A549 (cell line): ENCODE measurements around the gene TLR2. TPM values are rescaled to one million over a fixed set of nuclear protein-coding genes. Genes with fewer than 3 reads are reported as not detected.

Source experiments
- ATAC-seq, 2 experiments: fragments of 200-7000 bp in 1 of 2; fragments of >200 bp in 1 of 2; cut with Nextera tagmentation in 1 of 2; cut with Tn5 transposase in 1 of 2; 3 replicates each; pipeline versions ENCODE4 v1.8.0 to v1.9.1; 2018 to 2020; ENCODE audit warnings: mild to moderate bottlenecking in 1 of 2, moderate library complexity in 1 of 2
- CTCF ChIA-PET: fragments of 300-600 bp; sonication (Branson Sonifier 250); formaldehyde crosslinking; extraction: SDS; loops from one replicate; lab custom pipeline; 2021; ENCODE audit warnings: antibody characterized with exemption, inconsistent platforms; lab: Yijun Ruan, JAX
- POLR2A ChIA-PET: fragments of 350-600 bp; formaldehyde crosslinking; extraction: SDS; loops from one replicate; lab custom pipeline; 2021; ENCODE audit warnings: antibody characterized with exemption, inconsistent platforms; lab: Yijun Ruan, JAX
- DNase-seq, 2 experiments: peaks; one replicate each; pipeline versions ENCODE4 v3.0.0 to v3.0.0-alpha.2; 2011 to 2016; ENCODE audit warnings: low read depth in 1 of 2, low spot score in 1 of 2
- FAIRE-seq: peaks from 2 replicates; lab custom pipeline; 2011; peaks lifted over from hg19 to GRCh38; lab: Jason Lieb, UNC
- H3K27ac ChIP-seq, 2 experiments: fragments of >200 bp; sonication (Bioruptor Twin); formaldehyde crosslinking; 3 replicates each; pipeline ENCODE4 v1.5.1; 2016 to 2017
- H3K4me1 ChIP-seq: fragments of >200 bp; sonication (Bioruptor Twin); formaldehyde crosslinking; 3 replicates; pipeline ENCODE4 v1.6.1; 2016
- H3K4me2 ChIP-seq: fragments of >200 bp; sonication (Bioruptor Twin); formaldehyde crosslinking; 3 replicates; pipeline ENCODE4 v1.6.1; 2016
- H3K4me3 ChIP-seq: fragments of >200 bp; sonication (Bioruptor Twin); formaldehyde crosslinking; 3 replicates; pipeline ENCODE4 v1.5.1; 2016
- H3K9me3 ChIP-seq: fragments of >200 bp; sonication (Bioruptor Twin); formaldehyde crosslinking; 3 replicates; pipeline ENCODE4 v1.6.1; 2016
- BHLHE40 ChIP-seq: IDR thresholded peaks from 2 replicates; pipeline ENCODE4 v1.6.1; 2012; ENCODE audit warnings: low read depth, low read length, inconsistent platforms
- CBX2 ChIP-seq: fragments of 200-600 bp; sonication (generic); IDR thresholded peaks from 2 replicates; pipeline ENCODE4 v1.6.1; 2016; ENCODE audit warnings: low read depth, mild to moderate bottlenecking, borderline replicate concordance
- CTCF ChIP-seq: fragments of >200 bp; sonication (Bioruptor Twin); formaldehyde crosslinking; IDR thresholded peaks from 3 replicates; pipeline ENCODE4 v1.5.1; 2016
- EP300 ChIP-seq, 2 experiments: fragments of >200 bp; sonication (Bioruptor Twin); formaldehyde crosslinking; IDR thresholded peaks; 2 replicates in 1 of 2; 3 replicates in 1 of 2; pipeline ENCODE4 v1.6.1; 2016 to 2017
- ESRRA ChIP-seq: fragments of 150-350 bp; IDR thresholded peaks from 2 replicates; pipeline ENCODE4 v1.6.1; 2014; ENCODE audit warnings: mild to moderate bottlenecking, low read length, borderline replicate concordance
- FOSB ChIP-seq: fragments of 250-450 bp; sonication (Bioruptor Pico); IDR thresholded peaks from 2 replicates; pipeline ENCODE4 v1.5.0; 2020; ENCODE audit warnings: mild to moderate bottlenecking, moderate library complexity
- HMGXB4 ChIP-seq: fragments of 250-450 bp; sonication (Bioruptor Pico); IDR thresholded peaks from 2 replicates; pipeline ENCODE4 v1.5.0; 2021; ENCODE audit warnings: mild to moderate bottlenecking, moderate library complexity, borderline replicate concordance
- MAX ChIP-seq: IDR thresholded peaks from 2 replicates; pipeline ENCODE4 v1.6.1; 2012
- PHF8 ChIP-seq: fragments of 200-600 bp; sonication (generic); IDR thresholded peaks from 2 replicates; pipeline ENCODE4 v1.6.1; 2016; ENCODE audit warnings: low read depth, mild to moderate bottlenecking, antibody characterized with exemption, moderate library complexity, borderline replicate concordance
- RAD21 ChIP-seq, 2 experiments: fragments of >200 bp in 1 of 2; sonication (Bioruptor Twin) in 1 of 2; formaldehyde crosslinking in 1 of 2; IDR thresholded peaks in 1 of 2; conservative IDR thresholded peaks in 1 of 2; 2 replicates in 1 of 2; 3 replicates in 1 of 2; pipeline ENCODE4 v1.6.1; 2012 to 2018; ENCODE audit warnings: inconsistent platforms in 1 of 2
- REST ChIP-seq: fragments of 200-600 bp; sonication (generic); IDR thresholded peaks from 2 replicates; pipeline ENCODE4 v1.6.1; 2016; ENCODE audit warnings: antibody characterized with exemption, mild to moderate bottlenecking, moderate library complexity
- RFX5 ChIP-seq: fragments of 450-650 bp; IDR thresholded peaks from 2 replicates; pipeline ENCODE4 v1.7.1; 2014; ENCODE audit warnings: antibody characterized with exemption, mild to moderate bottlenecking, moderate library complexity
- ZNF302 ChIP-seq: fragments of 250-450 bp; sonication (Bioruptor Pico); IDR thresholded peaks from 2 replicates; pipeline ENCODE4 v1.9.0; 2021; ENCODE audit warnings: inconsistent platforms, mild to moderate bottlenecking, moderate library complexity
- WGBS: methylation state at CpG from one replicate; pipeline ENCODE4 v1.1.6; 2017; ENCODE audit errors: missing lambda C conversion rate; 5-methylcytosine and 5-hydroxymethylcytosine counted together
- polyA plus RNA-seq, 4 experiments: library from polyadenylated mRNA; depleted of rRNA in 3 of 4; stranded (reverse); fragments of >200 nt; fragmentation: RNase III in 1 of 4; extraction: RNeasy Plus Mini Kit Qiagen cat#74134 plus additional on column Dnase treatment in 1 of 4; gene quantifications; 2 replicates in 3 of 4; 3 replicates in 1 of 4; pipeline ENCODE4 v1.2.3, GENCODE V29; 2011 to 2017
- TF ChIP-seq, protein P1 (sequence below): fragments of 150-350 bp; IDR thresholded peaks from 2 replicates; pipeline ENCODE4 v1.6.1; 2014; ENCODE audit warnings: low read depth, mild to moderate bottlenecking, low read length

Gene TLR2
- polyA plus RNA-seq, 2 of the 4 experiments (the other 2 are of a cell fraction), result 0.14 TPM; not detected in 1

- POLR2A ChIA-PET, result no interaction called here
- Histone ChIP-seq H3K4me1 (no peaks in the 10 kb centered on the region), H3K4me2 (no peak overlapping the region), H3K9me3 (no peaks in the 10 kb centered on the region), H3K27ac (no peak overlapping the region), H3K4me3 (no peak overlapping the region)
- peak in 1 of 2 experiments; percentile 38 for DNase-seq
- CTCF ChIA-PET, result interaction anchor here (1.2 kb wide), 1 partner anchor 137 kb away, joined by 4 read pairs; no protein-coding TSS in a partner anchor
- WGBS, result 55% methylated on average over 6 of the region's 6 CpGs
- TF ChIP-seq PHF8 (no peak), CTCF (0 out of 3 replicates have a peak, but pooled peaks have one; percentile 17), RAD21 (conservative IDR thresholded peaks at IDR 0.05 in 1 of 2, IDR thresholded peaks at IDR 0.05 in 1 of 2) (peak in 1 of 2 experiments; percentile 33; a peak in 1 of 5 replicates)
- ATAC-seq, result peak in 1 of 2 experiments; percentile 40; a peak in 1 of 6 replicates
- FAIRE-seq, result no peak
Measured at GRCh38 chr4:153649572-153649991, 34.5 kb upstream of the TLR2 start.

GRCh38 chr4:153651116-153651515 is 33.0 kb upstream of the TLR2 start:
- FAIRE-seq (no peak), DNase-seq (no peak), ATAC-seq (no peak)
- WGBS, result 71% methylated on average over 3 of the region's 3 CpGs
- no peak for TF ChIP-seq RFX5
- TF ChIP-seq REST, result no peak
- TF ChIP-seq, protein P1, sequence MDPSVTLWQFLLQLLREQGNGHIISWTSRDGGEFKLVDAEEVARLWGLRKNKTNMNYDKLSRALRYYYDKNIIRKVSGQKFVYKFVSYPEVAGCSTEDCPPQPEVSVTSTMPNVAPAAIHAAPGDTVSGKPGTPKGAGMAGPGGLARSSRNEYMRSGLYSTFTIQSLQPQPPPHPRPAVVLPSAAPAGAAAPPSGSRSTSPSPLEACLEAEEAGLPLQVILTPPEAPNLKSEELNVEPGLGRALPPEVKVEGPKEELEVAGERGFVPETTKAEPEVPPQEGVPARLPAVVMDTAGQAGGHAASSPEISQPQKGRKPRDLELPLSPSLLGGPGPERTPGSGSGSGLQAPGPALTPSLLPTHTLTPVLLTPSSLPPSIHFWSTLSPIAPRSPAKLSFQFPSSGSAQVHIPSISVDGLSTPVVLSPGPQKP, result no peak
- TF ChIP-seq HMGXB4 (CRISPR knock-in tag), result no peak
- no peak for TF ChIP-seq ZNF302 (CRISPR knock-in tag)
- TF ChIP-seq EP300 (IDR thresholded peaks at IDR 0.05), result no peak
- no peak for TF ChIP-seq MAX
- no peak for TF ChIP-seq ESRRA
- TF ChIP-seq CBX2, result no peak
- TF ChIP-seq FOSB (CRISPR knock-in tag), result no peak
- TF ChIP-seq BHLHE40, result no peak
- TF ChIP-seq PHF8, result no peak
- CTCF ChIA-PET, result no interaction called here
- Histone ChIP-seq H3K27ac (no peak overlapping the region), H3K4me2 (no peak overlapping the region), H3K9me3 (no peaks in the 10 kb centered on the region), H3K4me1 (no peaks in the 10 kb centered on the region), H3K4me3 (no peak overlapping the region)
- POLR2A ChIA-PET, result no interaction called here
